NCI-H226 (cell line): Measurements from ENCODE around the gene COLGALT1.

Experiments
- DNase-seq: peaks from one replicate; pipeline ENCODE4 v3.0.0-alpha.2; 2015

Gene COLGALT1

DNA sequence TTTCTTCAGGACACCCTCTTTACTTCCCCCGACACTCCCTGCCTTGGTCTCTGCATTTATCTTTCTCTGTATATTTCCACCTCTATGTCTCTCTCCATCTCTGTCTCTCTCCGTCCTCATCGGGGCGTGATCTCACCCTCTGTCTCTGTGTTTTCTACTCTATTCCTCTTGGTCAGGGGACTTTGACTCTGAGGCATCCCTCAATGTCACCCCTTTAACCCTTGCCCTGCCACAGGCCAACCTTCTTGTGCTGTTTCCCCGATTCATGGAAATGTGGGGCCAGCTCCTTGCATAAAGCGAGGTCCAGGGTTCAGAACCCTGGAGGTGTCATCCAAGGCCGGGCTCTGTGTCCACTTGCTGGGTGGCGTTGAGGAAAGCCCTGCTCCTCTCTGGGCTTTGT, 46.8 kb downstream of the COLGALT1 start:
- DNase-seq = no peak

GRCh38 chr19:17602872-17603510, 47.5 kb downstream of the COLGALT1 start:
- no peak for DNase-seq

- DNase-seq = no peak
Observed at GRCh38 chr19:17604372-17605025, 49.0 kb downstream of the COLGALT1 start.

DNA sequence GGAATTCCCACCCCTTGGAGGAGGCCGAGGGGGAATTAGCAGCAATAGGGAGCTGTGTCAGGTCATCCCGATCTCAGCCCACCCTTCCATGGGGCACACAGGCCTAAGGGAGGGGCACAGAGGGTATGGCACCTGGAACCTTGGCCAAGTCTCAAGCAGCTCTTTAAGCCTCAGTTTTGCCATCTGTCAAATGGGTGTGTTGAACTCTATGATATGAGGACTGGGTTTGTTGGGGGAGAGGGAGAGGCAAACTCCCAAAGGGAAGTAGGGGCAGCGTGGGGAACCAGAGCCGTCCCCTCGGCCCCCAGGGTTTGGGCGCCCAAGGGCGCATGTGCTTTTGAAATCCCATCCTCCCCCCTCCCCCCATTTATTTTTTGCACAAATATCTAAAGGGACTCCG, 49.7 kb downstream of the COLGALT1 start:
- no peak for DNase-seq

DNA sequence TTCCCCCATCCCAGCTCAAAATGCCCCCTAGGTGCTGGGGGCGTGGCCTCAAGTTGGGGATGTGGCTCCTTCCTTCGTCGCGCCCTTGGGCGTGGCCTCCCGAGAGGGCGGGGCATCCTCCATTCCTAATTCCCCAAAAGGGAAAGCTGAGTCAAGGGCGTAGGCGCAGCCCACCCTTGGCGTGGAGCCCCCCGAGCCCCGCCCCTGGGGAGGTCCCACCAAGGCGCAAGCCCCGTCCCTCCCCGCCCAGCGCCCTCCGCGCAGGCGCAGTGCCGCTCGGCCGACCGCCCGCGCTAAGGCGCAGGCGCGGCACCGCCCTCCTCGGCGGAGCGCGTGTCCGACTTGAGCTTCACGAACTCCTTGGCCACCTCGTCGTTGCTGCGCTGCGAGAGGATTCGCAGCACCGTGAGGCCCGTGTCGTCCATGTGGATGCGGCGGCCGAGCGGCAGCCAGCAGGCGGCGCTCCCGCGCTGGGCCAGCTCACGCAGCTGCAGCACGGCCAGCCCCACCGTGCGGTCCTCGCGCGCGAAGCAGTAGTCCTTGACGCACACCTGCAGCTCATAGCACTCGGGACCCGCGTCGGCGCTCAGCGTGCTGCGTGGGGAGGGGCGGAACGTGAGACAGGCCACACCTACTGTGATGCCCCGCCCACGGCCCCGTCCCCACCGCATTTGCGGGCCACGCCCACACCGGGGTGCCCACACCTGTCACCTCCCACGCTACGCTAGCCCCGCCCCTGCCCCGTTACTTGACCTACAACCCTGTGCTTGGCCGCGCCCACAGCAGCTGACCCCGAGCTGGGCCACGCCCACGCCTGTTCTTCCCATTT, 50.5 kb downstream of the COLGALT1 start:
- peak; percentile 85 for DNase-seq

DNA sequence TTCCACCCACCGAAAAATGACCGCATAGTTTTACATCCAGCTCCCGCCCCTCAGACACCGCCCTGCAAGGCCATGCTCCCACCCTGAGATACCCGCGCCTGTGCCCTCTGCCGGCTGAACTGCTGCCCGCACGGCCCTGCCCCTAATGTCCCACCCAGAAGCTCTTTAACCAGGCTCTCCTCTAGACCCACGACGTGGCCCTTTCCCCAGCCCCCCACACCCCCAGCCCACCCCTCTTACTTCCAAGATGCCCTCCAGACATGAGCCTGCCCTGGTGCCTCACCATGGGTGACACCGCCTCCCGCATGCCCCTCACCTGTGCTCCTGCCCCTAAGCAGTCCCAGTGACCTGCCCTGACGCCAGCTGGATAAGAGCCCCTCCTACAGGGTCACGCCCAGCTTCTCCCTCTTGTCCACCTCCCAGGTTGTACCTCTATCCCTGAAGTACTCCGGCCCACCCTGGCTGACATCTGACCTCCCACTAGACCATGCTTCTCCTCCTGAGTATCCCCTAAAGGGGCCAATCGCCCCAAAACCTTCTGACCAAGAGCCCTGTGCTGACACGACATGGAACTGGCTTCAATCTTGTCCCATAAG, 51.2 kb downstream of the COLGALT1 start:
- no peak for DNase-seq

DNA sequence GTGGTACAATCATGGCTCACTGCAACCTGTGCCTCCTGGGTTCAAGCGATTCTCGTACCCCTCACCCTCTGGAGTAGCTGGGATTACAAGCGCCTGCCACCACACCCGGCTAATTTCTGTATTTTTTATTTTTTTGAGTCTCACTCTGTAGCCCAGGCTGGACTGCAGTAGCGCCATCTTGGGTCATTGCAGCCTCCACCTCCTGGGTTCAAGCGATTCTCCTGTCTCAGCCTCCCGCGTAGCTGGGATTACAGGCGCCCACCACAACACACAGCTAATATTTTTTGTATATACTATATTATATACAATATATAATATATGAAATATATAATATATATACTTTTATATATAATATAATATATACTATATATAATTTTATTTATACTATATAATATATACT, 52.5 kb downstream of the COLGALT1 start:
- no peak for DNase-seq

DNA sequence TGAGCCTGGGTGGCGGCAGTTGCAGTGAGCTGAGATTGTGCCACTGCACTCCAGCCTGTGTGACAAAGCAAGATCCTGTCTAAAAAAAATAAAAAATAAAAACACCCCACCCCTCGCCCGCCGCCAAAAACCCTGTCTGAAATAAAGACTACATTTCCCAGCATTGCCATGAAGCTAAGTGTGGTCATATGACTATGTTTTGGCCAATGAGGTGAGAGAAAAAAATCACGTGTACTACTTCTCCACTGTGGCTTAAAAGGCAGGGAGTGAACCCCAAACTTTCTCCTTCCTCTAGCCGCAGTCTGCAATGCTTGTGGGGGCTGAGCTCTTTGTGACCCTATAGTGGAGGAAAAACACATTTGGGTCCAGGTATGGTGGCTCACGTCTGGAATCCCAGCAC, 54.9 kb downstream of the COLGALT1 start:
- no peak for DNase-seq

- DNase-seq = no peak
Observed at GRCh38 chr19:17611462-17612244, 56.2 kb downstream of the COLGALT1 start.

DNA sequence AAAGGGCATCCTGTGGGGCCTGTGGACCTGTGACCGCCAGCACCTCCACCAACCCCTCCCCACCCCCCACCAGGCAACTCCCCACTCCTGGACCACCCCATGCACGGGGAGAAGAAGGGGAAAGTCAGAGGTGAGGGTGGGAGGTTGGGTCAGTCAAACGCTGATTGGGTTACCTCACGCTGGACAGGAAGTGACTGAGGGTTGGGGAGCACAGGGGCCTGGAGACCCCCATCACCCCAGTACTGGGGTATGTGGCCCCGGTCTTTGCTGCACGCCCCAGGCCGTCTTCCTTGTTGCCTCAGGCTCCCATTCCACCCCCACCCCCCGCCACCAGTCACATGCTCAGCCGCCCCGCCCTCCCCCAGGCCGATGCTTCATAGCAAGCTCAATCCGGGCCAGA, 59.0 kb downstream of the COLGALT1 start:
- DNase-seq = no peak

DNA sequence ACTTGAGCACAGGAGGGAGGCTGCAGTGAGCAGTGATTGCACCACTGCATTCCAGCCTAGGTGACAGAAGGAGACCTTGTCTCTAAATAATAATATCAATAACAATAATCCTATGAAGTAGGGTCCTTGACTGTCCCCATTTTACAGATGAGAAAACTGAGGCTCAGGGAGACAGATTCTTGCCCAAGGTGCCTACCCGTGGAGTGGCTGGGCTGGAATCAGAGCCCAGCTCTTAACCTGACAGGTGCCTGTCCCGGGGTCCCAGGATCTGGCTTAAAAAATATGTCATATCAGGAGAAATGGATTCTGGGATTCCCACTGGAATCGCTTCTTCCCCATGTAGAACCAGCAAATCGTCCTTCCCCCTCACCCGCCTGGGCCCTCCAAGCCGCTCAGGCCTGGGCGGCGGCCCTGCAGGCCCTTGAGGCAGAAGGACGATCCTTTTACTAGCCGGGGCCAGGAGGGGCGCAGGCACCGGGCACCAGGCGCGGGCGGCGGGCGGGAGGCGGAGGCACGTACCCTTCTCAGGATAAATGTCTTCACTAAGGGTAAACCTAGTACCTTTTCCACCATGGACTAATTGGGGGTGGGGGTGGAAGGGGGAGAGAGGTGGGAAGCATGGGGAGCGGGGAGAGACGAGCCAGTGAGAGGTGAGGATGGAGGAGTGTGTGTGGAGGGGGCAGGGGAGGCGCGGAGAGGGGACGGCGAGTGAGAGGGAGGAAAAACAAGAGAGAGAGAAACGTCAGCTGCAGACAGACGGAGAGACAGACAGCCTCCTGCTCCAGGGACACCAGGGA, 60.6 kb downstream of the COLGALT1 start:
- no peak for DNase-seq

DNA sequence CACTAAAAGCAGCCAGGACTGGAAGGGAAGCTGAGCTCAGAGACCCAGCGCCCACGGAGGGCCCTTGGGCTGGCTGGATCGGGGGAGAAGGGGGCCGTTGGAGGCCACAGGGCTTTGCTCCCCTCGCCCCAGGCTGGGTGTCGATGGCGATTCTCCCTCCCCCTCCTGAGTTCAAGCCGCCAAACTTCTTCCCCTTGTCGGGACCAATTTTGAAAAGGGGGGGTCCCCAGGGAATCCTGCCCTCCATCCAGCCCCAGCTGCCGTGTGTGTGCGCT, 61.2 kb downstream of the COLGALT1 start:
- no peak for DNase-seq

DNA sequence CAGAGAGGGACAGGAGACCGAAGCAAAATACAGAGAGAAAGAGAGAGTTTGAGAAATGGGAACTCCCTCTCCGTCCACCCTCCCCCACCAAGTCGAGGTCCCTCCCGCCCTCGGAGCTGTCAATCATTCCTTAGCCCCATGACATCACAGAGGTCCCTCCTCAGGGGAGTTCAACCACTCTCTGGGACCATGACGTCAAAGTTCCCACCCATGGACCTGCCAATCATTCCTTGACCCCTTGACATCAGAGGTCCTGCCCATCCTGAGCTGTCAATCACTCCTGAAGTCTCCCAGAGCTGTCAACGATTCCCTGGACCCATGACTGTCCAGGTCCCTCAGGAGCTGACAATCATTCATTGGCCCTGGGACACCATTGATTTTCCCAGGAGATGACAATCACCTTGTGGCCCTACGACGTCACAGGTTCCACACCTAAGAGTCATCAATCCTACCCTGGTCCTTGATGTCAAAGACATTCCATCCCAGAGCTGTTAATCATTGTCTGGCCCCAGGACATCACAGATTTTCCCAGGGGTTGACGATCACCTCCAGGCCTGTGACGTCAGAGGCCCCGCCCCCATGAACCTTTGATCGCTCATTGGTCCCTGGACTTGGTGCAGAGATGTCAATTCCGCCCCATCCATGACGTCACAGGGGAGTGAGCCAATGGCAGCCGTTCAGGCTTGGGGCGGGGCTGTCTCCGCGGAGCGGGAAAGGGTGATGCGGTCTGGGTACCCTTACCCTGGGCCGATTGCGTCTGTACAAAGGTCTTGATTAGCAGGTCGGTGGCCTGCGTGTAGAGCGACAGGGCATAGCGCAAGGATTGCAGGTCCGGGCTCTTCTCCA, 61.7 kb downstream of the COLGALT1 start:
- DNase-seq = no peak

- no peak for DNase-seq
Observed at GRCh38 chr19:17617807-17618192, 62.4 kb downstream of the COLGALT1 start.

DNA sequence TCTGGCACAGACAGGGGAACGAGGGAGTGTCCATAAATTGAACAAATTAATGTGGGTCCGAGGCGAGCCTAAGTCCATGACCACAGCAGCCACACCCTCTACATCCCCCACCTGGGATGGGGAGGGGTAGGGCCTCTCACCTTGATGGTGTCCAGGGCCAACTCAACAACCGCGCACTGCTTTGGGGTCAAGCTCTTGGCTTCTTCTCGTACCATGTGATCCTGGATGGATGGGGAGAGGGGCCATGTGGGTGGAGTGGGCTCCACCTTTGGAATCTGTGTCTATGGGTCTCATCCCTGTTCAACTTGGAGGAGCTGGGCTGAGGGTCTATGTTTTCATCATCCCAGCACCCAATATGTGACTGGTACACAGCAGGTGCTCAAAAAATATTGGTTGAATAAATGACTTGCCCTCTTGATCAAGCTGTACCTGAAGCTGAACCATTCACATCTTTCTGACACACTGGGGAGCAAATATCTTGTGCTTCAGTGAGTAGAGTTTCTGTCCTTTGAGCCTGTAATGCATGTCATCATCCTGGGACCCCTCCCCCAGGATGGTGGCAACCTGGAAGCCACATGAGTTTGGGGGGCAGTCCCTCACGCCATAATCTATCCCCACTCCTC, 62.9 kb downstream of the COLGALT1 start:
- DNase-seq = no peak

GRCh38 chr19:17618936-17619335, 63.5 kb downstream of the COLGALT1 start:
- no peak for DNase-seq

- DNase-seq = no peak
Observed at GRCh38 chr19:17620696-17621095, 65.2 kb downstream of the COLGALT1 start.

- DNase-seq = no peak
Observed at GRCh38 chr19:17623224-17623935, 67.9 kb downstream of the COLGALT1 start.

- no peak for DNase-seq
Observed at GRCh38 chr19:17624314-17624991, 69.0 kb downstream of the COLGALT1 start.

- no peak for DNase-seq
Observed at GRCh38 chr19:17625043-17625442, 69.6 kb downstream of the COLGALT1 start.
